Rectal smooth muscle tissue (tissue), 1 donor: ENCODE measurements around the gene LTO1.

ENCODE experiments used
- H3K27ac ChIP-seq: one replicate; pipeline ENCODE4 v1.7.0; 2013; ENCODE audit warnings: low read depth, low read length, inconsistent platforms
- H3K27me3 ChIP-seq: one replicate; pipeline ENCODE4 v1.7.0; 2013; ENCODE audit warnings: low read length; ENCODE audit not compliant: control insufficient read depth, insufficient read depth
- H3K36me3 ChIP-seq: one replicate; pipeline ENCODE4 v1.7.0; 2013; ENCODE audit warnings: low read length; ENCODE audit not compliant: control insufficient read depth, insufficient read depth
- H3K4me1 ChIP-seq: one replicate; pipeline ENCODE4 v1.7.0; 2013; ENCODE audit warnings: low read length; ENCODE audit not compliant: control insufficient read depth, insufficient read depth
- H3K4me3 ChIP-seq: one replicate; pipeline ENCODE4 v1.7.0; 2013; ENCODE audit warnings: low read length
- H3K9ac ChIP-seq: one replicate; pipeline ENCODE4 v1.7.0; 2013; ENCODE audit warnings: low read length

The LTO1 gene

DNA sequence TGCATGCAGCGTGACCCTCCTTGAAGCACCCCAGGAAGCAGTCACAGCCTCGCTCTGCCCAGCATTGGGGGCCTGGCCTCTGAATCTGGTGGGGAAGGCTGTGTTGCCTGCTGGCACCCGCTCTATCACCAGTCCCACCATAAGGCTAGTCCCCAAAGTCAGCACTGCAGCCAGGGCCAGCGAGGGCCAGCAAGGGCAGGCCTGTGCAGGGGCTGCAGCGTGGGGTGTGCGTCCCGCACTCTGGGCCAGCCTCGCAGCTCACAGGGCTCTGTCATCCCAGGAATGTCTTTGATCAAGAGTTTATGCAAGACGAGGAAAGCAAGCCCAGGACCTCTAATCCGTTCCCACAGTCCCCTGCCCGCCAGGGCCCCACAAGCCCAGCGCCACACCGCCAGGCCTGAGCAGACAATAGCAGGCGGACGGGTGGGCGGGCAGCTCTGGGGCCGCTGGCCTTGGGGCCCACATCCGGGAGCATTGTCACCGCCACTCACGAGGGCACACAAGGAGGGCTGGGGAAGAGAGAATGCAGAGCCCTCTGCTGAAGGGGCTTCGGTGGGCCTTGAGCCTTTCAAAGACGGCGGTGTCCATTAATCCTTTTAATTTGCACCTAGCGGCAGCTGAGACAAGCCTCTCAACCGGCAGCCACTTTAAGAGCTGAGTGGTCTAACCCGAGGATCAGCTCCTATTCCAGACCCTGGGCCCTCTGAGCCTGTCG is 17.1 kb downstream of the LTO1 start:
- no peak overlapping the region for H3K4me3 ChIP-seq
- H3K27ac ChIP-seq: no peak overlapping the region
- no peak overlapping the region for H3K9ac ChIP-seq
- no peaks in the 10 kb centered on the region for H3K4me1 ChIP-seq
- no peaks in the 10 kb centered on the region for H3K36me3 ChIP-seq
- H3K27me3 ChIP-seq: no peaks in the 10 kb centered on the region

DNA sequence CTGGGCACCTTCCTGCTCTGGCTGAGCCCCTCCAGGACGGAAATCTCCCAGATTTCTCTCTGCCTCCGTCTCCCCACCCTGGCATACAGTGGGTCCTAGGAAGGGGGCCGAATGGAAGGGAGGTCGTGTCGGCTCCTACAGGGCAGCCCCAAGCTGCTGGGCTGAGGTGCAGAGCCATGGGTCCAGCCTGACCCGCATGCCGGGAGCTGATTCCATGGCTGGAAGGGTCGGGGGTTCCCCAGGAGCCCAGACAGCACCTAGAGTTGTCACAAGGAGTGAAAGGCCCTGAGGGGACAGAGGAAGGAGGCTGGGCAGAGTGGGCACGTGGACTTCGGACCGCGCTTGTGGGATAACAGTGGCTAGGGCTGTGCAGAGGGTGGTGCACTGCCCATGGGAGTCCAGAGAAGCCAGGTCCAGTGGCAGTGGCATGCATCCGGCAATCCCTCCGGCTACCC is 17.7 kb downstream of the LTO1 start:
- H3K27ac ChIP-seq: no peak overlapping the region
- no peaks in the 10 kb centered on the region for H3K36me3 ChIP-seq
- H3K27me3 ChIP-seq: no peaks in the 10 kb centered on the region
- no peak overlapping the region for H3K4me3 ChIP-seq
- H3K4me1 ChIP-seq: no peaks in the 10 kb centered on the region
- no peak overlapping the region for H3K9ac ChIP-seq

DNA sequence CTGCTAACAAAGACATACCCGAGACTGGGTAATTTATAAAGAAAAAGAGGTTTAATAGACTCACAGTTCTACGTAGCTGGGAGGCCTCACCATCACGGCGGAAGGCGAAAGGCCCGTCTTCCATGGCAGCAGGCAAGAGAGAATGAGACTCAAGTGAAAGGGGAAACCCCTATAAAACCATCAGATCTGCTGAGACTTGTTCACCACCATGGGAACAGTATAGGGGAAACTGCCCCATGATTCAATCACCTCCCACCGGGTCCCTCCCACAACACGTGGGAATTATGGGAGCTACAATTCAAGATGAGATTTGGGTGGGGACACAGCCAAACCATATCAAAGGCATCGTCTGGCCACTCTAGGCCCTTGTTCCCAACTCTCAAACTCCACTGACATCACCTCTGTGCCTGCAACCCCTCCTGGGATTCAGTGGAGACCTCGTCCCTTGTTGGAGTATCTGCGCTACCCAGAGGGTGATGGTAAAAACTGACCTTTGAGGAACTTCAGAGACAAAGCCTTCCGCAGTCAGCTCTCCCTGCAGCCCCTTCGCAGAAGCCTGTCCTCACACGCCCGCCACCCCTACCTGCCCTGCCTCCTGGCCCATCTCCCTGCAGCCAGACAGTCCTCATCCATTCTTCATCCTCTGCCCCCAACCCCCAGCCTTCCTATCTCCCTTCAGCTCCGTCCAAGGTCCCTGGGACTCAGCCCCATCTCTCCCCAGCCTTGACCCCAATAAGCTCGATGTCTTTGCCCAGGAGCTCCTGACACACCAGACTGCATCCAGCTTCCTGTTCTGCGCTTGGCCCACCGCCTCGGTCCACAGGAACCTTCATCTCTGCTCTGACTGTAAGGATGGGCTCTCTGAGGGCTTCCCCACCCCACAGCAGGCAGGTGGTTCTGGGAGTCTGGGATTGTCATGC is 18.4 kb downstream of the LTO1 start:
- no peaks in the 10 kb centered on the region for H3K4me1 ChIP-seq
- H3K9ac ChIP-seq: no peak overlapping the region
- no peaks in the 10 kb centered on the region for H3K27me3 ChIP-seq
- no peak overlapping the region for H3K4me3 ChIP-seq
- H3K36me3 ChIP-seq: no peaks in the 10 kb centered on the region
- no peak overlapping the region for H3K27ac ChIP-seq

DNA sequence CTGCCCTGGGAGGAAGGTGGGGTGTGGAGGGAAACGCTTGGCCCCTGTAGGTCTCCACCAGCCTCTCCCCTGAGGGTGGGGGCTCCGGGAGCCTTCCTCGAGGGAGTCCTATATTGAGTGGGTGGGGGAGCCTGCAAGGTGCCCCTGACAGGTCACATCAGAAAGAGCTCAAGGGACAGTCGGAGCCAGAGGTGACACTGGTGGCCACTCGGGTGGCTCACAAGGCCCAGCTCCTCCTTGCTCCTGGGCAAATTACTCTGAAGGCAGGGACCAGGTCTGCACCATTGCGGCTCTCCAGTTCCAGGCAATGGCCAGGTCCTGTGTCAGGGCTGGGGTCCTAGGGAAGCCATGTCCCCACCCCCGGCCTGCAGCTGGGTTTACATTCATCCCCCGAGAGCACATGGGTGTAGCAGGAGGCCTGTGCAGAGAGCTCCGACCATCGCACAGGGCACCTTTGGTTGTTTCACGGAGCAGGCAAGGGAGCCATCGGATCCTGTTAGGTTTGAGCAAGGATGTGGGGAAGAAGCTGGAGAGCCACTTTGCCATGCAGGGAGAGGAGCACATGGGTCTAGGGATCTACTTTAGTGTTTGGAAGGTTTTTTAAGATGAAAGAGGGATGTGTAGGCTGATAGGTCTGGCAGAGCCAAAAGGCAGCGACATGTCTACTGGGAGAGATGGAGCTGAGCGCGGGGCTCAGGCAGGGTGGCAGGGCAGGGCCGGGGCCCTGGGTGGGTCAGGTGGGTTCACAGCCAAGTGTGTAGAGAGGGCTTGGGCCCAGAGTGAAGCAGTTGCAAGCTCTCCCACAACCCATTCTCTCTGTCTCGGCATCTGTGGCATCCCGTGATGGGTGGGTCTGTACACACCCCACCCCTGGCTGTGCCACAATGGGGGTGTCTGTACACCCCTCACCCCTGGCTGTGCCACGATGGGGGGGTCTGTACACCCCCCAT is 19.4 kb downstream of the LTO1 start:
- H3K4me3 ChIP-seq: no peak overlapping the region
- H3K9ac ChIP-seq: no peak overlapping the region
- H3K27me3 ChIP-seq: no peaks in the 10 kb centered on the region
- no peaks in the 10 kb centered on the region for H3K4me1 ChIP-seq
- H3K27ac ChIP-seq: no peak overlapping the region
- H3K36me3 ChIP-seq: no peaks in the 10 kb centered on the region

DNA sequence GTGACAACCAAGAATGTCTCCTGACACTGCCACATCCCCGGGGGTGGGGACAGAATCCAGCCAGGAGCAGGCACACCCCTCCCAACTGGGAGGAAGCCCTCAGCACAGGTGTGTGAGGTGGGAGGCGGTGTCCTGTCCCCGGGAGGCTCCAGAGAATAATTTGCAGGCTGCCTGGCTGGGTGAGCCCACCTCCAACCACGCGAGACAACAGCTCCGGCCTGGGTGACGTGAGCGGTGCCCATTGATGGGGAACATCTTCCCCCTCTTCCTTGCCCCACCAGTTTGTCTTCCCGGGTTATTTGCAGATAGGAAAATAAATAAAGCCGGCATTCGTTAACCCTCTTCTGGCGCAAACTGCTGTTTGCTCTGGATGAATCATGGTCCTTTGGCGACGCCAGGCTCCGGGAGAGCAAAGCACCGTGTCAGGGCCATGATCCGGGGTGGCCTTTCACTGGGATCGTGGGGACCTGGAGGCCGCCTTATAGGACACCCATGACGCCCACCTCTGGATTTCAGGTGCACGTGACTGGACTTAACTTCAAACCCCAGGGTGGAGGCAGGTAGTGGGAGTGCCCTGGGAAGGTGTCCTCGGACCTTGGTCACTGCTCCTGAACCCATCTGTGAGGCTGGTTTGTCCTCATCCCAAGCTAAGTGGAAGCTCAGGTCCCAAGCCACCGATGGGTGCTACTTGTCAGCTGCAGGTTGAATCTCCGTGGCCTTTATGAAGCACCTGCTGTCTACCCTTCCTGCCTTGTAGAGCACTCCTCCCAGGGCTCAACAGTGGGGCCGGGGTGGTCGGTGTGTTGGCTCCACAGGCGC is 20.3 kb downstream of the LTO1 start:
- Histone ChIP-seq H3K4me3 (no peak overlapping the region), H3K36me3 (no peaks in the 10 kb centered on the region), H3K9ac (no peak overlapping the region), H3K27ac (no peak overlapping the region), H3K4me1 (no peaks in the 10 kb centered on the region), H3K27me3 (no peaks in the 10 kb centered on the region)

DNA sequence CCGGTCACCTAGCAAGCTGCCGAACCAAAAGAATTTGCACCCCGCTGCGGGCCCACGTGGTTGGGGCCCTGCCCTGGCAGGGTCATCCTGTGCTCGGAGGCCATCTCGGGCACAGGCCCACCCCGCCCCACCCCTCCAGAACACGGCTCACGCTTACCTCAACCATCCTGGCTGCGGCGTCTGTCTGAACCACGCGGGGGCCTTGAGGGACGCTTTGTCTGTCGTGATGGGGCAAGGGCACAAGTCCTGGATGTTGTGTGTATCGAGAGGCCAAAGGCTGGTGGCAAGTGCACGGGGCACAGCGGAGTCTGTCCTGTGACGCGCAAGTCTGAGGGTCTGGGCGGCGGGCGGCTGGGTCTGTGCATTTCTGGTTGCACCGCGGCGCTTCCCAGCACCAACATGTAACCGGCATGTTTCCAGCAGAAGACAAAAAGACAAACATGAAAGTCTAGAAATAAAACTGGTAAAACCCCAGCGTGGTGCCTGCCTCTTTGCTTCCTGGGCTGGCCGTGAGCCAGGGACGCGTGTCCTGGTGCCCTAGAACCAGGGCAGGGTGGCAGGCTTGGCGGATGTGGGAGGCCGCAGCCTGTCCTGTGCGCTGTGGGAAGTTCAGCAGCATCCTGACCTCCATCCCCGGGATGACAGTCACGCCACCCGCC is 21.0 kb downstream of the LTO1 start:
- Histone ChIP-seq H3K9ac (no peak overlapping the region), H3K36me3 (no peaks in the 10 kb centered on the region), H3K27ac (no peak overlapping the region)

DNA sequence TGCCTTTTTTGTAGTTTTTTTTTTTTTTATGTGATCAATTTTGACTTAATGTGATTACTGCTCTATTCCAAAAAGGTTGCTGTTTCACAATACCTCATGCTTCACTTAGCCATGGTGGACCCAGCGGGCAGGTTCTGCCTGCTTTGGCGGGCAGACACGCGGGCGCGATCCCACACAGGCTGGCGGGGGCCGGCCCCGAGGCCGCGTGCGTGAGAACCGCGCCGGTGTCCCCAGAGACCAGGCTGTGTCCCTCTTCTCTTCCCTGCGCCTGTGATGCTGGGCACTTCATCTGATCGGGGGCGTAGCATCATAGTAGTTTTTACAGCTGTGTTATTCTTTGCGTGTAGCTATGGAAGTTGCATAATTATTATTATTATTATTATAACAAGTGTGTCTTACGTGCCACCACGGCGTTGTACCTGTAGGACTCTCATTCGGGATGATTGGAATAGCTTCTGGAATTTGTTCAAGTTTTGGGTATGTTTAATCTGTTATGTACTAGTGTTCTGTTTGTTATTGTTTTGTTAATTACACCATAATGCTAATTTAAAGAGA is 21.7 kb downstream of the LTO1 start:
- no peaks in the 10 kb centered on the region for H3K36me3 ChIP-seq
- H3K4me3 ChIP-seq: no peak overlapping the region
- no peak overlapping the region for H3K27ac ChIP-seq
- H3K27me3 ChIP-seq: no peaks in the 10 kb centered on the region
- no peak overlapping the region for H3K9ac ChIP-seq
- H3K4me1 ChIP-seq: no peaks in the 10 kb centered on the region

More for the DNA sequence above, 21.0 kb downstream of the LTO1 start:
- Histone ChIP-seq H3K4me3 (no peak overlapping the region), H3K4me1 (no peaks in the 10 kb centered on the region), H3K27me3 (no peaks in the 10 kb centered on the region)

DNA sequence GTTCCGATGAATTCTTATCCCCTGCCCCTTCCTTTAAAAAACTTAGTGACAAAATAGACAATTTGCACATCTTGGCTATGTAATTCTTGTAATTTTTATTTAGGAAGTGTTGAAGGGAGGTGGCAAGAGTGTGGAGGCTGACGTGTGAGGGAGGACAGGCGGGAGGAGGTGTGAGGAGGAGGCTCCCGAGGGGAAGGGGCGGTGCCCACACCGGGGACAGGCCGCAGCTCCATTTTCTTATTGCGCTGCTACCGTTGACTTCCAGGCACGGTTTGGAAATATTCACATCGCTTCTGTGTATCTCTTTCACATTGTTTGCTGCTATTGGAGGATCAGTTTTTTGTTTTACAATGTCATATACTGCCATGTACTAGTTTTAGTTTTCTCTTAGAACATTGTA is 22.2 kb downstream of the LTO1 start:
- peaks cover 1% of the 10 kb centered on the region for H3K36me3 ChIP-seq
- H3K4me1 ChIP-seq: no peaks in the 10 kb centered on the region
- H3K4me3 ChIP-seq: no peak overlapping the region
- H3K27me3 ChIP-seq: no peaks in the 10 kb centered on the region
- no peak overlapping the region for H3K9ac ChIP-seq
- H3K27ac ChIP-seq: no peak overlapping the region

DNA sequence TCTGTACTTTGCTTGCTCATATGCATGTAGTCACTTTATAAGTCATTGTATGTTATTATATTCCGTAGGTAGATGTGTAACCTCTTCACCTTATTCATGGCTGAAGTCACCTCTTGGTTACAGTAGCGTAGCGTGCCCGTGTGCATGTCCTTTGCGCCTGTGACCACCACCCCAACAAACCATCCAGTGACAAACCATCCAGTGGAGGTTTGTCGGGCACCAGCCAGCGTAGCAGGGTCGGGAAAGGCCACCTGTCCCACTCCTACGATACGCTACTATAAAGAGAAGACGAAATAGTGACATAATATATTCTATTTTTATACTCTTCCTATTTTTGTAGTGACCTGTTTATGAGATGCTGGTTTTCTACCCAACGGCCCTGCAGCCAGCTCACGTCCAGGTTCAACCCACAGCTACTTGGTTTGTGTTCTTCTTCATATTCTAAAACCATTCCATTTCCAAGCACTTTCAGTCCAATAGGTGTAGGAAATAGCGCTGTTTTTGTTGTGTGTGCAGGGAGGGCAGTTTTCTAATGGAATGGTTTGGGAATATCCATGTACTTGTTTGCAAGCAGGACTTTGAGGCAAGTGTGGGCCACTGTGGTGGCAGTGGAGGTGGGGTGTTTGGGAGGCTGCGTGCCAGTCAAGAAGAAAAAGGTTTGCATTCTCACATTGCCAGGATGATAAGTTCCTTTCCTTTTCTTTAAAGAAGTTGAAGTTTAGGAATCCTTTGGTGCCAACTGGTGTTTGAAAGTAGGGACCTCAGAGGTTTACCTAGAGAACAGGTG is 23.1 kb downstream of the LTO1 start:
- H3K27ac ChIP-seq: no peak overlapping the region
- H3K27me3 ChIP-seq: no peaks in the 10 kb centered on the region
- no peak overlapping the region for H3K4me3 ChIP-seq
- no peak overlapping the region for H3K9ac ChIP-seq
- H3K4me1 ChIP-seq: no peaks in the 10 kb centered on the region
- peaks cover 2% of the 10 kb centered on the region for H3K36me3 ChIP-seq

DNA sequence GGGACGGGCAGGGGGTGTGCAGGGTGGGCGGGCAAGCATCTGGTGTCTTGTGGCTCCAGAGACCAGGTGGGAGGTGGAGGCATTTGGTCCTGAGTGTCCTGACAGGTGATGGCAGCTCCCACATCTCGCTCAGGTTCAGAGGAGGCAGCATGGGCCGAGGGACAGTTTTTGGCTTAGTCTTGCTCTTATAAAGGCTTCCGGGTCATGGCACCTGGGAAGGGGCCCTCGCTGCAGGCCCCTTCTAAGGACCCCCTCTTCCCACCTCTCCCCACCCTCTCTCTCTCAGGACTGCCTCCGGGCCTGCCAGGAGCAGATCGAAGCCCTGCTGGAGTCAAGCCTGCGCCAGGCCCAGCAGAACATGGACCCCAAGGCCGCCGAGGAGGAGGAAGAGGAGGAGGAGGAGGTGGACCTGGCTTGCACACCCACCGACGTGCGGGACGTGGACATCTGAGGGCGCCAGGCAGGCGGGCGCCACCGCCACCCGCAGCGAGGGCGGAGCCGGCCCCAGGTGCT is 24.3 kb downstream of the LTO1 start:
- peaks cover 2% of the 10 kb centered on the region for H3K36me3 ChIP-seq

More for the DNA sequence above, 24.3 kb downstream of the LTO1 start:
- Histone ChIP-seq H3K27ac (no peak overlapping the region), H3K4me3 (no peak overlapping the region), H3K4me1 (no peaks in the 10 kb centered on the region), H3K9ac (no peak overlapping the region), H3K27me3 (no peaks in the 10 kb centered on the region)
